GM10847 (cell line): ENCODE results near the gene CPEB4.

ENCODE experiments used
- POLR2A ChIP-seq: IDR thresholded peaks from 2 replicates; pipeline ENCODE4 v1.6.1; 2011; ENCODE audit not compliant: insufficient read length; ENCODE audit errors: extremely low read depth

CPEB4 gene

GRCh38 chr5:173984218-173984617 lies 96.1 kb downstream of the CPEB4 start:
- no peak for TF ChIP-seq POLR2A

DNA sequence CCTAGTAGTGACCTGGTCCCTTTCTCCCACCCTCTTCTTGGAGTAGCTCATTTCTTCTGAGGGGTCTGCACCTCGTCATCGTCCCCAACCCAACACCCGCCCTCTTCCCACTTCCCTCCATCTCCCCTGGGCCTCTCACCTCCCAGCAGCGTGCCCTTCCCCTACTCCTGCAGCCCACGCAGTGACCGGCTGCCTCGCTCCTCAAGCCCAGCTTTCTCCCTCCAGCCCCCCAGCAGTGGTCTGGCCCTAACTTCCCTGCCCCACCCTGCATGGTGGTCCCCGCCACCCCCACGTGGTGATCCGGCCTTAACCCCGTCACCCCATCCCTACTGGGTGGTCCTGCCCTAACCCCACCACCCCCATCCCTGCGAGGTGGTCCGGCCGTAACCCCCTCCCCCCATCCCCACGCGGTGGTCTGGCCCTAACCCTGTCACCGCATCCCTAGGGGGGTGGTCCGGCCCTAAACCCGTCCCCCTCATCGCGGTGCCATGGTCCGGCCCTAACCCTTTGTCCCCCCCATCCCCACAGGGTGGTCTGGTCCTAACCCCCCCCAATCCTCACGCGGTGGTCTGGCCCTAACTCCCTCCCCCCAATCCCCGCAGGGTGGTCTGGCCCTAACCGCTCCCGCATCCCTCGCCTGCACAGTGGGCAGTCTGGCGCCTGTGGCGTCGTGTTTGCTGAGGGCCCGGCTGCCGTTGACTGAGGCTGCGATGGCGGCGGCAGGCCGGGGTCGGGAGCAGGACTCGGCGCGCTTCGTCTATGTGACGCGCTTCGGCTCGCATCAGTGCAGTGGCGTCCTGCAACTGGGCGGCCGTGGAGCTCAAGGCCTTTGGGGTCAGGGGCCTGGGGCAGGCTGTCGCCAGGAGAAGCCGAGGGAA lies 100.6 kb downstream of the CPEB4 start, which contains the start of gene C5orf47:
Gene C5orf47, plus strand, starts transcription at position 617 of the 878 bp plus-strand sequence. Its CDS starts 94 bp downstream, at position 711.
- no peak for TF ChIP-seq POLR2A

GRCh38 chr5:173989432-173990082 lies 101.4 kb downstream of the CPEB4 start:
- TF ChIP-seq POLR2A = no peak

DNA sequence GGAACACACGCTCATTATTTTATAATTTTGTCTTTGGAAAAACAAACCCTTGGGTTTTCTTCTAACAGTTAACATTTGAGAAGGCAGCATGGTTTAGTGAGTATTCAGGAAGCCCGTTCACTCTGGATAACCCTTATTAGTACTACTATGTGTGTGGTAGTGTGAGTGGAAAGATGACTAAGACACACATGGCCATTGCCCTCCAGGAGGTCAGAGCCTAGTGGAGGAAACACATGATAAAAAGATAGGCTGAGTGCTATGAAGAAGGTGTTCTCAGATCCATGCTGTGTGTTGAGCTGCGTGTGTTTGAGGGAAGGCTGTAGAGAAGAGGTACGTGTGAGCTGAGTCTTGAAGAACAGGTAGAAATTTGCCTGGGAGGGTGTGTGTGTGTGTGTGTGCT lies 109.2 kb downstream of the CPEB4 start:
- TF ChIP-seq POLR2A = no peak

DNA sequence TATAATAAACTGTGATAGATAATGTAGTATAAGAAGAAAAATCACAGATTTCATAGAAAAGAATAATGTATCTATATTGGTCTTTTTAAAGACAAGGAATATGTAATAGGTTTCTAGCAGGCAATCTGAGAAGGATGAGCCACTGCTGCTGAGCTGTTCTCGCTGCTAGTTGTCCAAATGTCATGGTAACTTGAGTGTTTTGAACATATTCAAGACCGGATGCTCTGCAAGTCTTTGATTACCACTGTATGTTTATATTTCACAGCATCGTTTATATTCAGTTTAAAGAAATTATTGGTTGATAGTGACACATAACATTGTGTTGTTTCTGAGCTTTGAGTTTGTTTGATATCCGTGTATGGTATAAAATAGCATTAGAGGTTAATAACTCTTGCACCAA lies 110.4 kb downstream of the CPEB4 start:
- TF ChIP-seq POLR2A = no peak

GRCh38 chr5:174000076-174000475 lies 111.9 kb downstream of the CPEB4 start:
- no peak for TF ChIP-seq POLR2A

DNA sequence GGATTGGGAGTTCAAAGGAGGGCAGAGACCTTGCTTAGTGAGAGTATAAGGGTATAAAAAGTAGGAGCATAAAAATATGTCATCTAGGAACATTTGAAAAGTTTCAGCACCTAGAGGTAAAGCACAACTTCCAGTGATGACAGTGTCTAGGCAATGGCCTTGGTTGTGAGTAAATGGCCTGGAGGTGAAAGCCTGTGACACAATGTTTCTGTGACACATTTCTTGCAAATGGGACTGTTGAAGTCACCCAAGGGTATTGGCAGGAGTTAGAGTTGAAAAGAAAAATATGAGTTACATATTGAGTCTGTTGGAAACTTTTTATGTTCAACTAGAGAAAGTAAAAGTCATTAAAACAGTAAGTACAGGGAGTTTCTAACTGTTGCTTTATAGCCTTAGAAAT lies 115.6 kb downstream of the CPEB4 start:
- TF ChIP-seq POLR2A = no peak

GRCh38 chr5:174008922-174009321 lies 120.8 kb downstream of the CPEB4 start:
- no peak for TF ChIP-seq POLR2A

DNA sequence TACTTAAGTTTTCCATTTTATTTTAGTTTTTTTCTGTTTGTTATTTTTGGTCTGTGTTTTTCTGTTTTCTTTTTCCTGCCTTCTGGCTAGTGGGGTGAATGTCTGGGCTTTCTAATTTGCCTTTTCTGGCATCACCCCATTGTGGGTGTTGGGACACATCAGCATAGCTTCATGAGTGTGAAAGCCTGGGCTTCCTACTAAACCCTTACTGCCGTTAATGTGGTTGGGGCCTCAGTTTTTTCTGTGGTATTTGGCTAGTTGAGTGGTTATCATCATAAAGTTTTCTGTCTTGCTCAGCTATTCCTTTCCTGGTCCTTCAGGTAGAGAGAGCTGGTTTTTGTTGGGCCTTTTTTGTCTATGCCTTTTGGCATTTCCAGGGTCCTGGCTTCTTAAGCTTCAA lies 122.2 kb downstream of the CPEB4 start:
- no peak for TF ChIP-seq POLR2A

DNA sequence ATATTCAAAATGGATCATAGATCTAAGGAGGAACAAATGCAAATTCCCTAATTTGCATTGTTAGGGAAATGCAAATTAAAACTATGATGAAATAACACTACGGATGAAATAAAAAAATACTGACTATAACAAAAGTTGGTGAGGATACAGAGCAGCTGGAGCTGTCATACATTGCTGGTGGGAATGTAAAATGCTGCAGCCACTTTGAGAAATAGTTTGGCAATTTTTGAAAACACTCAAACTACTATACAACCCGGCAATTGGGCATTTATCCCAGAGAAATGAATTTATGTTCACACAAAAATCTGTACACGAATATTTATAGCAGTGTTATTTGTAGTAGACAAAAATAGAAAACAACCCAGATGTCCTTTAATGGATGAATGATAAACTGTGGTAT lies 123.3 kb downstream of the CPEB4 start:
- no peak for TF ChIP-seq POLR2A
